Muscle layer of duodenum (tissue), 2 donors: ENCODE data around the gene GSK3B.

Experiments used
- H3K27ac ChIP-seq: one replicate; pipeline ENCODE4 v1.7.0; 2013; ENCODE audit warnings: mild to moderate bottlenecking, low read length
- H3K27me3 ChIP-seq: one replicate; pipeline ENCODE4 v1.7.0; 2013; ENCODE audit warnings: low read depth, mild to moderate bottlenecking, control low read depth, low read length
- H3K36me3 ChIP-seq, 2 donors: one replicate each; pipeline ENCODE4 v1.7.0; 2013; ENCODE audit warnings: low read length in 2 of 2, control low read depth in 1 of 2, mild to moderate bottlenecking in 1 of 2; ENCODE audit not compliant: insufficient read depth in 2 of 2, control insufficient read depth in 1 of 2
- H3K4me1 ChIP-seq, 2 donors: one replicate each; pipeline ENCODE4 v1.7.0; 2013; ENCODE audit warnings: low read length in 2 of 2, mild to moderate bottlenecking in 2 of 2, control low read depth in 1 of 2, moderate library complexity in 1 of 2; ENCODE audit not compliant: insufficient read depth in 2 of 2, control insufficient read depth in 1 of 2
- H3K4me3 ChIP-seq, 2 donors: one replicate each; pipeline ENCODE4 v1.7.0; 2013; ENCODE audit warnings: low read length in 2 of 2, low read depth in 1 of 2, mild to moderate bottlenecking in 1 of 2
- H3K9me3 ChIP-seq, 2 donors: one replicate each; pipeline ENCODE4 v1.7.0; 2013; ENCODE audit warnings: low read length in 2 of 2, control low read depth in 1 of 2, mild to moderate bottlenecking in 1 of 2; ENCODE audit not compliant: control insufficient read depth in 1 of 2
- donor health status: healthy.

Gene GSK3B

DNA sequence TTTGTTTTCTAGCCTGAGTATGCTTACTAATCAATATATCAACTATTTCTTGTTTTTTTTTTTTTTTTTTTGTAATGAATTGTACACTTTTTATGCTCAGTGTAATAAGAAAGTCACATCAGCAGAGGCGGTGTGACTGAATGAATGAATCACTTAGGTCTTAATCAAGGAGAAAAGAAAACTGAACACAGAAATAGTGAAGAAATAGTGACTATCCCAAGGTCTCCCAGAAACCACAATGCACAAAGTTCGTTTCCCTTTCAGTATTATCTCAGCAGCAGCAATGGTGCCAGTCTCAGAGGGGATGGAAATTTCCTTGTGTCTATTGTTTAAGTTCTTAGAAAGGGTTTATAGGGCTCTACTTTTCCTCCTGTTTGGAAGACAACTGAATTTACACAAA is 231.6 kb downstream of the GSK3B start:
- H3K4me1 ChIP-seq, result no peaks in the 10 kb centered on the region
- H3K27me3 ChIP-seq, result no peaks in the 10 kb centered on the region
- no peak overlapping the region for H3K27ac ChIP-seq
- no peak overlapping the region for H3K4me3 ChIP-seq
- H3K9me3 ChIP-seq, result peaks cover 0 to 3% of the 10 kb centered on the region in 2 donors
- H3K36me3 ChIP-seq, result peaks cover 11 to 32% of the 10 kb centered on the region in 2 donors

GRCh38 chr3:119861681-119862080 is 232.6 kb downstream of the GSK3B start:
- Histone ChIP-seq H3K36me3 (peaks cover 11 to 40% of the 10 kb centered on the region in 2 donors), H3K27ac (no peak overlapping the region), H3K4me1 (no peaks in the 10 kb centered on the region), H3K4me3 (no peak overlapping the region), H3K9me3 (peaks cover 0 to 3% of the 10 kb centered on the region in 2 donors), H3K27me3 (no peaks in the 10 kb centered on the region)

DNA sequence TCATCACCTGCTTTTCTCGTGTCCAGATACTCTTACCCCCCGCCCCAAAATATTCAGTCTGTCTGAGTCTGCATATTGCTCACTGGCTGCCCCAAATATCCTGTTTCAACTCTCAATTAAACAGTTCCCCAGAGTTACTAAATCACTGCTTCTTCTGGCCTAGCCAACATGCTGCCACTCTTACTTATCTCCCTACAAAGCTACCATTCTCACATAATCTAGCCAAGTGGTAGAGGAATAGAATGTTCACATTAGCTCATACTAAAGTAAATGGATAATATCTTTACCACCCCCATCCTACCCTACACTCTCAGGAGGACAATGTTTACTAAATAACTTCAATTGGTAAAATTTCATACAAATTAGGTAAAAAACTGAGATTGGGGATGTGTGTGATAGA is 234.5 kb downstream of the GSK3B start:
- Histone ChIP-seq H3K27ac (no peak overlapping the region), H3K4me3 (no peak overlapping the region), H3K4me1 (no peaks in the 10 kb centered on the region), H3K27me3 (no peaks in the 10 kb centered on the region), H3K36me3 (peaks cover 11 to 40% of the 10 kb centered on the region in 2 donors), H3K9me3 (peaks cover 0 to 3% of the 10 kb centered on the region in 2 donors)

DNA sequence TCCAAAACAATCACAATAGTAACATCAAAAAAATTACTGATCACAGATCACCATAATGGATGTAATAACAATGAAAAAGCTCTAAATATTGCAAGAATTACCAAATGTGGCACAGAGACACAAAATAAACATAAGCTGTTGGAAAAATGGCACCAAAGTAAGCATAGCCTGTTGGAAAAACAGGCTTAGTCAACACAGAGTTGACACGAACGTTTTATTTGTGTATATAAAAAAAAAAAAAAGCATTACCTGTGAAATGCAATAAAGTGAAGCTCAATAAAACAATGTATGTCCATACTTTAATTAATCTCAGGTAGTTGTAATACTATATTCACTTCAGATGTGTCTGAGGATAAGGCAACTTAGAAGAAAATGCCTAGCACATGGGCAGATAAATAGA is 235.3 kb downstream of the GSK3B start:
- Histone ChIP-seq H3K27ac (no peak overlapping the region), H3K4me1 (no peaks in the 10 kb centered on the region), H3K9me3 (peaks cover 0 to 3% of the 10 kb centered on the region in 2 donors), H3K36me3 (peaks cover 11 to 34% of the 10 kb centered on the region in 2 donors), H3K4me3 (no peak overlapping the region), H3K27me3 (no peaks in the 10 kb centered on the region)

DNA sequence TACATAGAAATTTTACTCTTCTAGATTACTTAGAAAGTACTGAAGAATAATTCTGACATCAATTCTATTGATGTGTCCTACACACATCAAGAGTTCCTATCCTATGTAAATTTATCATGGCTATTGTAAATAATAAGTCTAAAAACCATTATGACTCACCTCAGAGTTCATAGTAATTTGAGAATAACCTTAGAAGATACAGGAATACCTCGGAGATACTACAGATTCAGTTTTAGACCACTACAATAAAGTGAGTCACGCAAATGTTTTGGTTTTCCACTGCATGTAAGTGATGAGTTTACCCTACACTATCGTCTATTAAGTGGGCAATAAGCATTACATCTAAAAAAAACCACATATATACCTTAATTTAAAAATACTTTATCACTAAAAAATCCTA is 237.6 kb downstream of the GSK3B start:
- H3K4me3 ChIP-seq, result no peak overlapping the region
- H3K4me1 ChIP-seq, result no peaks in the 10 kb centered on the region
- H3K36me3 ChIP-seq, result peaks cover 0 to 22% of the 10 kb centered on the region in 2 donors
- peaks cover 0 to 3% of the 10 kb centered on the region in 2 donors for H3K9me3 ChIP-seq
- no peak overlapping the region for H3K27ac ChIP-seq
- no peaks in the 10 kb centered on the region for H3K27me3 ChIP-seq

DNA sequence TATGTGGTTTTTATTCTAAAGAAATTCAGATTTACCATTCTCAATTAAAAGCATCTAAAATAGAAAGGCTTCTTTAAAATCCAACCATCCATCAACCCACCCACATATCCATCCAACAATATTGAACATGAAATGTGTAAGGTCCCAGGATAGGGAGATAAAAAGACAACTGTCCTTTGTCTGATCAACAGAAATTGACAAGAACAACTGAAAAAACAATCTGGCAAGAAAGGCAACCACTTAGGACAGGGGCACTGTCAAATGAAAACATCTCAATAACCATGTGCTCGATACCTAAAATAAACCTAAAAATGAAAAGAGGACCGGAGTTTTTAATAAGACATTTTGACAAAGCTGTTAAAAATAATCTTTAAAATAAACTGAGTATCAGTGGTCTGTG is 245.1 kb downstream of the GSK3B start:
- Histone ChIP-seq H3K27me3 (no peaks in the 10 kb centered on the region), H3K4me3 (no peak overlapping the region), H3K36me3 (peaks cover 0 to 7% of the 10 kb centered on the region in 2 donors), H3K9me3 (no peaks in the 10 kb centered on the region), H3K4me1 (no peaks in the 10 kb centered on the region), H3K27ac (no peak overlapping the region)

DNA sequence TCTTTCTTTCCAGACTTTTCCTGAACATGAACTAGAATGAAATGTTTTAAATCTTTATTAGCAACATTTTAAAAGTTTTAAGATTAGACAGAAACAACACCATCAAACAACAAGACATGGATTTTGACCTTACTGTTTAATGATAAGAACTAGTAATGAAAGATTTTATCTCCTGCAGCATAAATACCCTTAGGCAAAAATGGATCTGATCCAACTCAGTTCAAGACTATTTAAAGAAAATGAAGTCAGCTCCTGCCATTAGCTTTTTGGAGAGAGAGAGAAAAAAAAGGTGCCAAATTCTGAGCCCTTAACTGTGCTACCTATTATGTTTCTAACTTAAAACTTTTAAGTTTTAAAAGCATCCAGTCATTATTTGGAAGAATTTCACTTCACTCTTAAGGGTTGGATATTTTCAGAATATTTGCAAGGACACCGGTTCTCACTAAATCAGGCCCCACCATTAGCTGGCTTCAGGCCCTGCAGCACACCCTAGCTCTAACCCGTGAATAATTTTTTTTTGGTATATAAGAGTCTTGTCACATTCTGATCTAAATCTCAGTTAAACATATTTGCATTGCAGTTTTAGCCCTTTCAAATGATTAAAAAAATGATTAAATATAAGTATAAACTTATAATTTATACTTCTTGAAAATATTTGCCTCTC is 252.3 kb downstream of the GSK3B start:
- Histone ChIP-seq H3K4me3 (no peak overlapping the region), H3K27me3 (no peaks in the 10 kb centered on the region), H3K4me1 (peaks cover 0 to 7% of the 10 kb centered on the region in 2 donors), H3K36me3 (peaks cover 0 to 3% of the 10 kb centered on the region in 2 donors), H3K27ac (no peak overlapping the region), H3K9me3 (no peaks in the 10 kb centered on the region)

DNA sequence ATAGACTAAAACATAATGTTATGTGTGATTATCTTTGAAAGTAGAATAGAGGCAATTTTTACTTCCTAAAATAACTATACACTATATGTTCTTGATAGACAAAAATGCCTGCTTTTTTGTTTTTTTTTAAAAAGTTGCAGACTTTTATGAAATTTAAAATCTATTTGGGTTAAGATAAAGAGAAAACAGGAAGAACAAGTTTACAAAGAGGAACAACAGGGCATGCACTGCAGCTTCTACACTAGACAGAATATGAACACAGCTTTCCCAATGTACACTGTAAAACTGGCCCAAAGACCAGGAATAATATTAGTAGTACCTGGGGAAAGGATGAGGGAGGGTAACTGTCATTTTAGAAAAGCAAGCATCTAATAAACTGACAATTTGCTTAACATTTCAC is 258.7 kb downstream of the GSK3B start:
- Histone ChIP-seq H3K27me3 (no peaks in the 10 kb centered on the region), H3K9me3 (no peaks in the 10 kb centered on the region), H3K4me1 (no peaks in the 10 kb centered on the region), H3K4me3 (no peak overlapping the region), H3K36me3 (no peaks in the 10 kb centered on the region), H3K27ac (no peak overlapping the region)

- H3K4me3 ChIP-seq, result no peak overlapping the region
These were observed 259.4 kb downstream of the GSK3B start for GRCh38 chr3:119834754-119835370.

GRCh38 chr3:119831941-119832371 is 262.3 kb downstream of the GSK3B start:
- H3K36me3 ChIP-seq, result peaks cover 0 to under 1% of the 10 kb centered on the region in 2 donors
- no peak overlapping the region for H3K27ac ChIP-seq
- H3K4me3 ChIP-seq, result no peak overlapping the region
- no peaks in the 10 kb centered on the region for H3K27me3 ChIP-seq
- H3K9me3 ChIP-seq, result no peaks in the 10 kb centered on the region
- H3K4me1 ChIP-seq, result no peaks in the 10 kb centered on the region

More at GRCh38 chr3:119834754-119835370, 259.4 kb downstream of the GSK3B start:
- Histone ChIP-seq H3K9me3 (no peaks in the 10 kb centered on the region), H3K4me1 (no peaks in the 10 kb centered on the region), H3K27ac (no peak overlapping the region), H3K36me3 (no peaks in the 10 kb centered on the region), H3K27me3 (no peaks in the 10 kb centered on the region)

- H3K4me3 ChIP-seq, result no peak overlapping the region
- H3K36me3 ChIP-seq, result peaks cover 2 to 5% of the 10 kb centered on the region in 2 donors
- H3K27ac ChIP-seq, result no peak overlapping the region
- no peaks in the 10 kb centered on the region for H3K4me1 ChIP-seq
- no peaks in the 10 kb centered on the region for H3K9me3 ChIP-seq
- H3K27me3 ChIP-seq, result no peaks in the 10 kb centered on the region
These were observed 263.2 kb downstream of the GSK3B start for GRCh38 chr3:119831022-119831421.
